AG09319 (cell line): ENCODE measurements around the gene GLT8D2.
A peak's percentile ranks its signal among the peaks of the same experiment; 100 is the strongest.

Experiments
- DNase-seq: peaks from one replicate; pipeline ENCODE4 v3.0.0-alpha.2; 2010; ENCODE audit warnings: low read depth; ENCODE audit errors: extremely low read depth
- CTCF ChIP-seq: IDR thresholded peaks from 2 replicates; pipeline ENCODE4 v1.5.1; 2011; ENCODE audit warnings: low read depth, mild to moderate bottlenecking, inconsistent platforms, low read length, moderate library complexity

Gene GLT8D2

GRCh38 chr12:104049903-104050356 lies at the start of gene GLT8D2:
Gene GLT8D2 (minus strand): TSS chr12:104050187. CDS start chr12:104019648, 30,539 bp downstream.
- peak; percentile 83 for DNase-seq

GRCh38 chr12:104097954-104098353 lies 48.0 kb upstream of the GLT8D2 start:
- no peak for TF ChIP-seq CTCF

More at GRCh38 chr12:104049903-104050356, at the start of gene GLT8D2:
- TF ChIP-seq CTCF = no peak

GRCh38 chr12:104095289-104095688 lies 45.3 kb upstream of the GLT8D2 start:
- TF ChIP-seq CTCF = no peak

More at GRCh38 chr12:104097954-104098353, 48.0 kb upstream of the GLT8D2 start:
- DNase-seq = no peak

GRCh38 chr12:104094284-104094683 lies 44.3 kb upstream of the GLT8D2 start:
- no peak for DNase-seq
- TF ChIP-seq CTCF = no peak

More at GRCh38 chr12:104095289-104095688, 45.3 kb upstream of the GLT8D2 start:
- DNase-seq = no peak

- no peak for DNase-seq
- TF ChIP-seq CTCF = no peak
Measured at GRCh38 chr12:104091136-104091535, 41.1 kb upstream of the GLT8D2 start.

- no peak for TF ChIP-seq CTCF
- DNase-seq = no peak
Measured at GRCh38 chr12:104090685-104091084, 40.7 kb upstream of the GLT8D2 start.

GRCh38 chr12:104083769-104084475 lies 33.9 kb upstream of the GLT8D2 start:
- TF ChIP-seq CTCF = no peak
- no peak for DNase-seq
